Activated CD4-positive, alpha-beta T cell treated with anti-CD3 and anti-CD28 coated beads for 24 hours (primary cell): ENCODE results near the gene TUBA3E.
"Not testable (repeated sequence)": the region's sequence is repeated elsewhere in the genome, so short reads cannot be mapped to it uniquely, and the experiment has no call there.

ENCODE experiments used
- DNase-seq, 2 donors: peaks; one replicate each; pipeline ENCODE4 v3.0.0-alpha.2; 2020; ENCODE audit warnings: low read depth in 2 of 2

Gene TUBA3E

GRCh38 chr2:130198343-130198742 lies at the start of gene TUBA3E:
TSS of gene TUBA3E (minus strand) at chr2:130198439. CDS start at chr2:130198360, 79 bp downstream.
- DNase-seq: no peak

GRCh38 chr2:130246430-130246829 lies 48.2 kb upstream of the TUBA3E start:
- DNase-seq: no peak

GRCh38 chr2:130245976-130246375 lies 47.7 kb upstream of the TUBA3E start:
- DNase-seq: no peak

GRCh38 chr2:130243359-130243758 lies 45.1 kb upstream of the TUBA3E start:
- no peak for DNase-seq

- DNase-seq: no peak
Measured at GRCh38 chr2:130241041-130241707, 42.9 kb upstream of the TUBA3E start.

- not testable (repeated sequence) for DNase-seq
Measured at GRCh38 chr2:130239581-130239980, 41.3 kb upstream of the TUBA3E start.

GRCh38 chr2:130233066-130233465 lies 34.8 kb upstream of the TUBA3E start:
- DNase-seq: not testable (repeated sequence)

GRCh38 chr2:130231656-130232055 lies 33.4 kb upstream of the TUBA3E start:
- no peak for DNase-seq

- DNase-seq: not testable (repeated sequence)
Measured at GRCh38 chr2:130230907-130231306, 32.7 kb upstream of the TUBA3E start.

- not testable (repeated sequence) for DNase-seq
Measured at GRCh38 chr2:130230376-130230775, 32.1 kb upstream of the TUBA3E start.

GRCh38 chr2:130229161-130229510 lies 30.9 kb upstream of the TUBA3E start:
- DNase-seq: peak; percentile 9 to 10

GRCh38 chr2:130228467-130229160 lies 30.4 kb upstream of the TUBA3E start:
- not testable (repeated sequence) for DNase-seq

- not testable (repeated sequence) for DNase-seq
Measured at GRCh38 chr2:130228005-130228404, 29.8 kb upstream of the TUBA3E start.

- not testable (repeated sequence) for DNase-seq
Measured at GRCh38 chr2:130222523-130222922, 24.3 kb upstream of the TUBA3E start.

GRCh38 chr2:130220505-130220904 lies 22.3 kb upstream of the TUBA3E start:
- DNase-seq: not testable (repeated sequence)

- DNase-seq: not testable (repeated sequence)
Measured at GRCh38 chr2:130219147-130219546, 20.9 kb upstream of the TUBA3E start.

- not testable (repeated sequence) for DNase-seq
Measured at GRCh38 chr2:130207051-130207450, 8.8 kb upstream of the TUBA3E start.

- not testable (repeated sequence) for DNase-seq
Measured at GRCh38 chr2:130203150-130203549, 4.9 kb upstream of the TUBA3E start.

- not testable (repeated sequence) for DNase-seq
Measured at GRCh38 chr2:130202518-130202917, 4.3 kb upstream of the TUBA3E start.

- DNase-seq: not testable (repeated sequence)
Measured at GRCh38 chr2:130196052-130196451, 2.2 kb downstream of the TUBA3E start.

GRCh38 chr2:130195089-130195635 lies 3.1 kb downstream of the TUBA3E start:
- not testable (repeated sequence) for DNase-seq

- DNase-seq: not testable (repeated sequence)
Measured at GRCh38 chr2:130193824-130194223, 4.4 kb downstream of the TUBA3E start.

- not testable (repeated sequence) for DNase-seq
Measured at GRCh38 chr2:130192451-130192850, 5.8 kb downstream of the TUBA3E start.
